Measurements from ENCODE around the gene DCST2. TPM values are rescaled to one million over a fixed set of nuclear protein-coding genes. Genes with fewer than 3 reads are reported as not detected.

The DCST2 gene
- polyA plus RNA-seq, 1 donor from 2014 or later = 1.8 TPM

DNA sequence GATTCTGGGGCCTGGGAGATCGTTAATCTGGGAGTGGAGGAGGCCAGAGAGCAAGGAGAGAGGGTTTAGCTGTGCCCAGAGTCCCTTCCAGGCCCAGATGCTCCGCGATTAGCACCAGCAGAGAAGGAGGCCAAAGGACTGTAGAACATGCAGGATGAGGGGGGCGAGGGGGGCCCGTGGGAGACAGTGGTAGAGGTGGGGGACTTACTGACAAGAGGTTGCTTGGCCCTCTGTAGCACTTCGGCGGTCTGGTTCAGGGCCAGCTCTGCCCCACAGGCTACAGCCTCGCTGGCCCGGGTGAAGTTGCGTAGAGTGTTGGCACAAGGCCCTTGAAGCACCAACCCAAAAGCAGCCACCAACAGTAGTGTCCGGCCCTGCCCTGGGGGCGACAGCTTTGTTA is 695 bp downstream of the DCST2 start:
- Histone ChIP-seq H3K4me3 (ENCODE audit: low read length) (no peak overlapping the region), H2AFZ (ENCODE audit: low read depth, low read length) (no peak overlapping the region), H3K4me2 (ENCODE audit: low read length) (no peak overlapping the region), H4K20me1 (ENCODE audit: insufficient read depth) (no peaks in the 10 kb centered on the region), H3K36me3 (ENCODE audit: insufficient read depth, low read length) (no peaks in the 10 kb centered on the region), H3K9ac (ENCODE audit: low read length) (no peak overlapping the region), H3K79me2 (replicated peaks; ENCODE audit: insufficient read depth, low read length) (no peaks in the 10 kb centered on the region), H3K27ac (ENCODE audit: low read length) (no peak overlapping the region), H3F3A (ENCODE audit: insufficient read depth, low read length, poor library complexity, severe bottlenecking) (no peaks in the 10 kb centered on the region), H3K27me3 (ENCODE audit: insufficient read depth, low read depth, low read length) (no peaks in the 10 kb centered on the region), H3K9me3 (ENCODE audit: low read length) (no peaks in the 10 kb centered on the region), H3K9me2 (ENCODE audit: insufficient read depth, low read length) (no peaks in the 10 kb centered on the region)
- TF ChIP-seq REST (IDR thresholded peaks at IDR 0.05; ENCODE audit: borderline replicate concordance) (no peak), RAD21 (conservative IDR thresholded peaks at IDR 0.05) (no peak), SMC3 (conservative IDR thresholded peaks at IDR 0.05; ENCODE audit: poor library complexity) (no peak), EZH2 (IDR thresholded peaks at IDR 0.05; ENCODE audit: borderline replicate concordance, insufficient read depth, low read length, poor library complexity, severe bottlenecking) (no peak), EP300 (conservative IDR thresholded peaks at IDR 0.05; ENCODE audit: poor library complexity, severe bottlenecking) (no peak), TAF1 (IDR thresholded peaks at IDR 0.05; ENCODE audit: low read depth) (no peak), MXI1 (conservative IDR thresholded peaks at IDR 0.05; ENCODE audit: poor library complexity, severe bottlenecking) (no peak), POLR2AphosphoS5 (IDR thresholded peaks at IDR 0.05) (no peak)
- TF ChIP-seq, protein P1, sequence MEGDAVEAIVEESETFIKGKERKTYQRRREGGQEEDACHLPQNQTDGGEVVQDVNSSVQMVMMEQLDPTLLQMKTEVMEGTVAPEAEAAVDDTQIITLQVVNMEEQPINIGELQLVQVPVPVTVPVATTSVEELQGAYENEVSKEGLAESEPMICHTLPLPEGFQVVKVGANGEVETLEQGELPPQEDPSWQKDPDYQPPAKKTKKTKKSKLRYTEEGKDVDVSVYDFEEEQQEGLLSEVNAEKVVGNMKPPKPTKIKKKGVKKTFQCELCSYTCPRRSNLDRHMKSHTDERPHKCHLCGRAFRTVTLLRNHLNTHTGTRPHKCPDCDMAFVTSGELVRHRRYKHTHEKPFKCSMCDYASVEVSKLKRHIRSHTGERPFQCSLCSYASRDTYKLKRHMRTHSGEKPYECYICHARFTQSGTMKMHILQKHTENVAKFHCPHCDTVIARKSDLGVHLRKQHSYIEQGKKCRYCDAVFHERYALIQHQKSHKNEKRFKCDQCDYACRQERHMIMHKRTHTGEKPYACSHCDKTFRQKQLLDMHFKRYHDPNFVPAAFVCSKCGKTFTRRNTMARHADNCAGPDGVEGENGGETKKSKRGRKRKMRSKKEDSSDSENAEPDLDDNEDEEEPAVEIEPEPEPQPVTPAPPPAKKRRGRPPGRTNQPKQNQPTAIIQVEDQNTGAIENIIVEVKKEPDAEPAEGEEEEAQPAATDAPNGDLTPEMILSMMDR (IDR thresholded peaks at IDR 0.05; ENCODE audit: poor library complexity, severe bottlenecking) = no peak

DNA sequence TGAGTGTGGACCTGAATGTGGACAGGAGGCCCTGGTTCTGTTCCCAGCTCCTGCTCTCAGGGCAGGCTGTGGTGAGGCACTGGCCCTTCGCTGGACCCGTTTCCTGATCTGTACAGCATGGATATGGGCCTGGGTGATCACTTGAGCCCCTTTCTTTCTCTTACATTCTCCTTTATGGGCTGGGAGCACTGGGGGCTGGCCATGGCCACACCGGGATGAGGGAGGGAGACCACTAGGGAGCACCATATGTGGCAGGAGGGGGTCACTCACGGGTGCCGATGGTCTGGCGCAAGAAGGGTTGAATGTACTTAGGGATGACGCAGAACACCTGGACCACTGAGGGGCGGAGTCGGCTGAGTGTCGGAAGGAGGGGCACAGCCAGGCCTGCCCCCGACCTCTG is 2.7 kb downstream of the DCST2 start:
- H2AFZ ChIP-seq (ENCODE audit: low read depth, low read length) = no peak overlapping the region
- H4K20me1 ChIP-seq (ENCODE audit: insufficient read depth) = no peaks in the 10 kb centered on the region
- H3K9me3 ChIP-seq (ENCODE audit: low read length) = no peaks in the 10 kb centered on the region
- TF ChIP-seq POLR2AphosphoS5 (IDR thresholded peaks at IDR 0.05) = no peak
- TF ChIP-seq EZH2 (IDR thresholded peaks at IDR 0.05; ENCODE audit: borderline replicate concordance, insufficient read depth, low read length, poor library complexity, severe bottlenecking) = no peak
- no peak for TF ChIP-seq TAF1 (IDR thresholded peaks at IDR 0.05; ENCODE audit: low read depth)
- TF ChIP-seq EP300 (conservative IDR thresholded peaks at IDR 0.05; ENCODE audit: poor library complexity, severe bottlenecking) = no peak
- no peak for TF ChIP-seq SMC3 (conservative IDR thresholded peaks at IDR 0.05; ENCODE audit: poor library complexity)
- TF ChIP-seq, protein P1 (IDR thresholded peaks at IDR 0.05; ENCODE audit: poor library complexity, severe bottlenecking) = no peak
- TF ChIP-seq RAD21 (conservative IDR thresholded peaks at IDR 0.05) = no peak
- TF ChIP-seq MXI1 (conservative IDR thresholded peaks at IDR 0.05; ENCODE audit: poor library complexity, severe bottlenecking) = no peak
- TF ChIP-seq REST (IDR thresholded peaks at IDR 0.05; ENCODE audit: borderline replicate concordance) = no peak
- H3K9me2 ChIP-seq (ENCODE audit: insufficient read depth, low read length) = no peaks in the 10 kb centered on the region
- no peak overlapping the region for H3K27ac ChIP-seq (ENCODE audit: low read length)
- no peaks in the 10 kb centered on the region for H3K36me3 ChIP-seq (ENCODE audit: insufficient read depth, low read length)
- no peak overlapping the region for H3K4me2 ChIP-seq (ENCODE audit: low read length)
- no peak overlapping the region for H3K4me3 ChIP-seq (ENCODE audit: low read length)
- no peaks in the 10 kb centered on the region for H3F3A ChIP-seq (ENCODE audit: insufficient read depth, low read length, poor library complexity, severe bottlenecking)
- H3K27me3 ChIP-seq (ENCODE audit: insufficient read depth, low read depth, low read length) = no peaks in the 10 kb centered on the region
- no peak overlapping the region for H3K9ac ChIP-seq (ENCODE audit: low read length)
- H3K79me2 ChIP-seq (replicated peaks; ENCODE audit: insufficient read depth, low read length) = no peaks in the 10 kb centered on the region

Measured in neural cell (in vitro differentiated cells).